Cerebellar cortex (tissue), 1 donor: ENCODE results near the gene CFAP43.
"Not testable (repeated sequence)": the region's sequence is repeated elsewhere in the genome, so short reads cannot be mapped to it uniquely, and the experiment has no call there.

Experiments
- DNase-seq: peaks from one replicate; pipeline ENCODE4 v3.0.0-alpha.2; 2015; ENCODE audit warnings: low spot score

CFAP43 gene

DNA sequence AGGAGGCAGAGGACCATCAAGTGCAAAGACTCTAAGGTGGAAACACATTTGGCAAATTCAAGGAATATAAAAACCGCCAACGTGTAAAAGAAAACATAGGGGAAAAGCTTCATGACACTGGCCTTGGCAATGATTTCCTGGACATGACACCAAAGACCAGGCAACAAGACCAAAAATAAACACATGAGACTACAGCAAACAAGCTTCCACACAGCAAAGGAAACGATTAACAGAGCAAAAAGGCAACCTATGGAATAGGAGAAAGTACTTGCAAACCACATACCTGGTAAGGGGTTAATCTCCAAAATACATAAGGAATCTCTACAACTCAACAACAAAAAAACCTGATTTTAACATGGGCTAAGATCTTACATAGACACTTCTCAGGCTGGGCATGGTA is 26.0 kb upstream of the CFAP43 start:
- no peak for DNase-seq

GRCh38 chr10:104257235-104257634 is 25.1 kb upstream of the CFAP43 start:
- no peak for DNase-seq

GRCh38 chr10:104256335-104256961 is 24.3 kb upstream of the CFAP43 start:
- DNase-seq, result peak; percentile 13

DNA sequence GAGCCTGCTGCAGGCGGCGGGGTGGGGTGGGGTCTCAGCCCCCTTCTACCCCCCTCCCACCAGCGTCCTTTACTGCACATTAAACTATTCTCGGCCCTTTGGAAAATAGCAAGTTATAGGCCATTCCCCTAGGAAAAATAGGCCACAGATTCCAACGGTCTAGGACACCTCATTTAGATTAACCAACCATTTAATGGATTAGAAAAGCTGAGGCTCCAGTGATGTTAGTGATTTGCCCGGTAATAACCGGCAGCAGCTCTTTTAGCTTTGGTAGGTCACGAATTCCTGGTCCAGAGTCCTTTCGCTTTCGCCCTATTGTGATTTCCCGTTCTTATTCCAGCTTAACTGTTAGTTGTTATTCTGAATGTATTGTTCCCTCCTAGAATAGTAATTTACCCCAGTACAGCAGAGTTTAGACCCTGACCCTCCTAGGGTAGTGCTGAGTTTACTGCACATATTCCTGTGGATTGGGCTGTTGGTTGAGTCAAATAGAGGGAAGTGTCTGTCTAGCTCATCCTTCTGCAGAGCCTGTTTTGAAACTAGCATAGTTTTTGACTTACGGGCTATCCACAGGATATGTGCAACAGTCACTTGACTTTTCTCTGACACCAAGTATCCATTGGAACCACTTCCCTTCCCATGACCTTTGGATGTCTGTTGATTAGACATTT is 23.3 kb upstream of the CFAP43 start:
- peak; percentile 60 for DNase-seq

- DNase-seq, result peak; percentile 74
These were observed 22.5 kb upstream of the CFAP43 start, which contains the start of gene GSTO1 for GRCh38 chr10:104254493-104255310. Gene GSTO1 (plus strand): TSS chr10:104254892. CDS start chr10:104254929, 37 bp downstream.

- no peak for DNase-seq
These were observed 21.6 kb upstream of the CFAP43 start for GRCh38 chr10:104253606-104254410.

- no peak for DNase-seq
These were observed 20.9 kb upstream of the CFAP43 start for GRCh38 chr10:104253106-104253505.

GRCh38 chr10:104252368-104252767 is 20.2 kb upstream of the CFAP43 start:
- no peak for DNase-seq

DNA sequence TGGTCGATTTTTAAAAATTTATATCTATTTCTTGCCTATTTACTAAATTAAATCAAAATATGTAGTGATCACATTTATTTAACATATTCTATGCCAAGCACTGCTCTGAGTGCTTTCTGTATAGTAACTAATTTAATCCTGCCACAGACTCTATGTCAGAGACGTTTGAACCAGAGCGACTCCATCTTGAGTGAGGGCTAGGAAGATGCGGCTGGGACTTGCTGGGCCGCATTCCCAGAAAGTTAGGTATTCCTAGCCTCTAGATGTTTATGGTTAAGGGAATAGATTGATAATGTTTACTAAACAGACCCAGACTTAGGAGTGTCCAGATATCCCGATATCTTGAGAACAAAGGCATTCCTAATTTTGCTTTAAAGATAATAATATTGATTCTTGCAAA is 19.3 kb upstream of the CFAP43 start:
- no peak for DNase-seq

DNA sequence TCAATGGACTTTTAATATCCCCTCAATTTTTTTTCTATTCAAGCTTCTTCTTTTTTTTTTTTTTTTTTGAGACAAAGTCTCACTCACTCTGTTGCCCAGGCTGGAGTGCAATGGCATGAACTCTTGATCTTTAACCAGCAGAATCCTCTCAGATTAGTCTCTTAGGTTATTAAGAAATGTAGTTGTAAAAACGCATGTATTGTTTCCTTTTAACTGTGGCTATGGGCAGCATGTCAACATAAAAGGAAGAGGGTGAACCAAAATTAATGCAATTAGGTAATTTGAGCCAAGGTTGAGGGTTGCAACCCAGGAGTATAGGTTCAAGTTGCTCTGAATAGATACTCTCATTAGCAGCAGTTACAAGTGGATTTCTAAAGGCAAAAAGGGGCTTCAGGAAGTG is 18.2 kb upstream of the CFAP43 start:
- no peak for DNase-seq

DNA sequence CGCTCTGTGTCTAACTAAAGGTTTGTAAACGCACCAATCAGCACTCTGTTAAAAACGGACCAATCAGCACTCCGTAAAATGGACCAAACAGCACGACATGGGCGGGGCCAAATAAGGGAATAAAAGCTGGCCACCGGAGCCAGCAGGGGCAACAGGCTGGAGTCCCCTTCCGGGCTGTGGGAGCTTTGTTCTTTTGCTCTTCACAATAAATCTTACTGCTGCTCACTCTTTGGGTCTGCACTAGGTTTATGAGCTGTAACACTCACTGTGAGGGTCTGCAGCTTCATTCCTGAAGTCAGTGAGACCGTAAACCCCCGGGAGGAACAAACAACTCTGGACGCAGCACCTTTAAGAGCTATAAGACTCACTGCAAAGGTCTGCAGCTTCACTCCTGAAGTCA is 16.8 kb upstream of the CFAP43 start:
- DNase-seq, result not testable (repeated sequence)

- DNase-seq, result no peak
These were observed 15.5 kb upstream of the CFAP43 start for GRCh38 chr10:104247513-104248146.

DNA sequence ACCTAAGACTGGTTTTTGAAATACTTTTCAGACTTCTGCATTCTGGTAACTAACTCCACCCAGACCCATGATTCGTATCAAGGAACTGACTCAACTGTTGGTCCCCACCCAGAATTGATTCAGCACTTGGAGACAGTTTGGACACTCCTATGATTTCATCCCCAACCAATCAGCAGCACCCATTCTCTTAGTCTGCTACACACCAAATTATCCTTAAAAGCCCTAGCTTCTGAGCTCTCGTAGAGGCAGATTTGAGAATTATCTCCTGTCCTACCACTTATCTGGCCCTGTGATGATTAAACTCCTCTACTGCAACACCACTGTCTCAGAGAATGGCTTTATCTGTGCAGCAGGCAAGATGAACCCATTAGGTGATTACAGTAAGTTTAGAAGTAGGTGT is 14.8 kb upstream of the CFAP43 start:
- no peak for DNase-seq

GRCh38 chr10:104245066-104245632 is 13.0 kb upstream of the CFAP43 start:
- no peak for DNase-seq

GRCh38 chr10:104243512-104243911 is 11.3 kb upstream of the CFAP43 start:
- no peak for DNase-seq

- not testable (repeated sequence) for DNase-seq
These were observed 10.8 kb upstream of the CFAP43 start for GRCh38 chr10:104243009-104243408.

DNA sequence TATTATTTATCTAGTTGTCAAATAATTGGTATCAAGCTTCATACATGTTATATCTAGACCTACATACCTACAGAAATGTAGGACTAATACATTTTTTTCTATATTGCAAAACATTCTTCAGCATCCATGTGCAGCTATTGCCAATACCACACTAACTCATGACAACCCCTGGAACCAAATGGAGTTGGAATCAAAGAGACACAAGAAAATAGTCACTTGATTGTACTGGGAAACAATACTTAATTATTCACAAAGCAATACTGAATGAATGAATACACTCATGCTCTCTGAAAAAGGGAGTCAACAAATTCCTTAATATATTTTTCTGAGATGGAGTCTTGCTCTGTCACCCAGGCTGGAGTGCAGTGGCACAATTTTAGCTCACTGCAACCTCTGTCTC is 10.4 kb upstream of the CFAP43 start:
- DNase-seq, result no peak

- no peak for DNase-seq
These were observed 7.9 kb upstream of the CFAP43 start for GRCh38 chr10:104240078-104240477.

- DNase-seq, result no peak
These were observed 3.6 kb upstream of the CFAP43 start for GRCh38 chr10:104235801-104236200.

DNA sequence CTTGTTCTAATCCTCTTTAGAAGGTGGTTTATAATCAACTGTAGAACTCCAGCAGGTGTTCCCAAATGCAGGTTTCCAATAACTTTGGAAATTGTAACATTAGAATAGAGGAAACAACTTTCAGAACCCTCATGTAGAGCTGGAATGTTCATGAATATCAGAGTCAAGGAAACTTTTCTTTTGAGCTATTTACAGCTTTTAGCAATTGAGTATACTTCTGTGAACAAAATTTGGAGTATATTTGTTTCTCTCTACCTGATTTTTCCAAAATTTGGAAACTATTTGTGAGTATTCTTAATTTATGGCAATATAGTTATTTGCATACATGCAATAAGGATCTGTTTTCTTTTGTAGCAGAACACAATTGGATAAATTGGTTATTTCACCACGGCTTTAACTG is 2.8 kb upstream of the CFAP43 start:
- DNase-seq, result no peak

- no peak for DNase-seq
These were observed 1.7 kb upstream of the CFAP43 start for GRCh38 chr10:104233817-104234216.
